Kidney (tissue), 14 donors: ENCODE measurements around the gene CPLX1. TPM values are rescaled to one million over a fixed set of nuclear protein-coding genes. Genes with fewer than 3 reads are reported as not detected.

Experiments used
- DNase-seq, 5 donors: peaks; one replicate each; pipeline ENCODE4 v3.0.0-alpha.2; 2013 to 2020
- FAIRE-seq: peaks from 2 replicates; lab custom pipeline; 2012; peaks lifted over from hg19 to GRCh38; lab: Jason Lieb, UNC
- H3K27ac ChIP-seq, 2 donors: one replicate each; pipeline ENCODE4 v1.7.0; 2013; ENCODE audit warnings: low read depth in 2 of 2, low read length in 2 of 2, inconsistent platforms in 1 of 2
- H3K27me3 ChIP-seq: one replicate; pipeline ENCODE4 v1.7.1; 2013; ENCODE audit warnings: low read length, inconsistent platforms; ENCODE audit not compliant: control insufficient read depth, insufficient read depth
- H3K36me3 ChIP-seq, 3 donors: one replicate each; pipeline versions ENCODE4 v1.7.0 to v1.7.1; 2013; ENCODE audit warnings: low read length in 3 of 3, control low read depth in 1 of 3, inconsistent platforms in 1 of 3; ENCODE audit not compliant: insufficient read depth in 3 of 3, control insufficient read depth in 2 of 3
- H3K4me1 ChIP-seq, 3 donors: one replicate each; pipeline versions ENCODE4 v1.7.0 to v1.7.1; 2013; ENCODE audit warnings: low read length in 3 of 3, inconsistent platforms in 1 of 3, low read depth in 1 of 3; ENCODE audit not compliant: control insufficient read depth in 2 of 3, insufficient read depth in 2 of 3
- H3K4me3 ChIP-seq, 3 donors: one replicate each; pipeline versions ENCODE4 v1.7.0 to v1.8.1; 2013; ENCODE audit warnings: low read length in 3 of 3, control low read depth in 1 of 3, inconsistent platforms in 1 of 3
- H3K9ac ChIP-seq, 3 donors: one replicate each; pipeline versions ENCODE4 v1.7.0 to v1.7.1; 2013; ENCODE audit warnings: low read length in 3 of 3, control low read depth in 1 of 3, inconsistent platforms in 1 of 3
- H3K9me3 ChIP-seq, 3 donors: one replicate each; pipeline versions ENCODE4 v1.7.0 to v1.7.1; 2013; ENCODE audit warnings: low read length in 3 of 3, control low read depth in 1 of 3, inconsistent platforms in 1 of 3; ENCODE audit not compliant: control insufficient read depth in 2 of 3, insufficient read depth in 1 of 3
- intact Hi-C: fragments of 100-400 bp; cut with DNase I; formaldehyde crosslinking; loops from one replicate; pipeline ENCODE4 v1.11.1; 2022
- polyA plus RNA-seq: library from polyadenylated mRNA; stranded (reverse); fragments of 350-450 nt; fragmentation: Illumina TruSeq; extraction: RNeasy Lipid Tissue Mini Kit (QIAGEN cat#74804); gene quantifications from one replicate; pipeline ENCODE4 v1.2.3, GENCODE V29; 2014; ENCODE audit warnings: low read depth, low replicate concordance; ENCODE audit not compliant: insufficient read depth
- total RNA-seq: library from RNA; stranded (reverse); fragmentation: NEBNext Ultra II Directional; extraction: Animal tissue kit (Norgen Biotek cat#: 25700); gene quantifications from one replicate; pipeline ENCODE4 v1.2.1, GENCODE V29; 2021
- TF ChIP-seq, protein P1 (sequence below): IDR thresholded peaks from 3 replicates; pipeline ENCODE4 v1.5.1; 2012; ENCODE audit warnings: mild to moderate bottlenecking, moderate library complexity, borderline replicate concordance; ENCODE audit not compliant: insufficient read depth; ENCODE audit errors: extremely low read depth
- donor health status: control.
- donor health status: control.
- donor health status: control.
- donor health status: control.
- donor health status: control.
- donor health status: DM: yes; HTN: yes; CAD: no.
- donor health status: Normal renal cell carcinoma (clear cell type).

The CPLX1 gene
- total and polyA plus RNA-seq, 2 donors from 2014 or later = 3.9 to 10.2 TPM

DNA sequence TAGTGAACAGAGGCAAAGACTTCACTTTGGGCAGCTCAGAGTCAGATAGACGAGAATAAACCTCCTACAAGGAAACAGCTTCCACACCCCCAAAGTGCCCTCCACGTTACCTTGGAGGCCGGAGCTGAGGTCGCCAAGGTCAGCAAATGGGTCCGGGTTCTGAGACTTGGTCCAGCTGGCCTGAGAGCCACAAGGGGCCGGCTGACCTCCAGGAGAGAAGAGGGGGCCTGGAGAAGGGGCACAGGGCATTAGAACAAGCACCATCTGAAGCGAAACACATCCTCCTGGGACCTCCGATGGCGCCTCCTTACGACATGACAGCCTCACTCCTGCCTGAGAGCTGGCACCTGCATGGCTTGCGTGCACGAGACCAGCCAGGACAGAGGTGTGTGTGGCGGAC lies 33.6 kb upstream of the CPLX1 start:
- FAIRE-seq (no peak), DNase-seq (peak in 1 of 5 donors; percentile 29)
- intact Hi-C loops = no loop called here
- peaks cover 0 to 3% (median 0%) of the 10 kb centered on the region in 3 donors for H3K9me3 ChIP-seq
- H3K27ac ChIP-seq = no peak overlapping the region
- no peaks in the 10 kb centered on the region for H3K27me3 ChIP-seq
- H3K4me3 ChIP-seq = no peak overlapping the region
- H3K36me3 ChIP-seq = peaks cover 5 to 31% (median 27%) of the 10 kb centered on the region in 3 donors
- H3K9ac ChIP-seq = no peak overlapping the region
- H3K4me1 ChIP-seq = no peaks in the 10 kb centered on the region
- TF ChIP-seq, protein P1, sequence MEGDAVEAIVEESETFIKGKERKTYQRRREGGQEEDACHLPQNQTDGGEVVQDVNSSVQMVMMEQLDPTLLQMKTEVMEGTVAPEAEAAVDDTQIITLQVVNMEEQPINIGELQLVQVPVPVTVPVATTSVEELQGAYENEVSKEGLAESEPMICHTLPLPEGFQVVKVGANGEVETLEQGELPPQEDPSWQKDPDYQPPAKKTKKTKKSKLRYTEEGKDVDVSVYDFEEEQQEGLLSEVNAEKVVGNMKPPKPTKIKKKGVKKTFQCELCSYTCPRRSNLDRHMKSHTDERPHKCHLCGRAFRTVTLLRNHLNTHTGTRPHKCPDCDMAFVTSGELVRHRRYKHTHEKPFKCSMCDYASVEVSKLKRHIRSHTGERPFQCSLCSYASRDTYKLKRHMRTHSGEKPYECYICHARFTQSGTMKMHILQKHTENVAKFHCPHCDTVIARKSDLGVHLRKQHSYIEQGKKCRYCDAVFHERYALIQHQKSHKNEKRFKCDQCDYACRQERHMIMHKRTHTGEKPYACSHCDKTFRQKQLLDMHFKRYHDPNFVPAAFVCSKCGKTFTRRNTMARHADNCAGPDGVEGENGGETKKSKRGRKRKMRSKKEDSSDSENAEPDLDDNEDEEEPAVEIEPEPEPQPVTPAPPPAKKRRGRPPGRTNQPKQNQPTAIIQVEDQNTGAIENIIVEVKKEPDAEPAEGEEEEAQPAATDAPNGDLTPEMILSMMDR = no peak

- intact Hi-C loops = no loop called here
- no peak for FAIRE-seq
These were observed 33.0 kb upstream of the CPLX1 start for GRCh38 chr4:858831-859451.

DNA sequence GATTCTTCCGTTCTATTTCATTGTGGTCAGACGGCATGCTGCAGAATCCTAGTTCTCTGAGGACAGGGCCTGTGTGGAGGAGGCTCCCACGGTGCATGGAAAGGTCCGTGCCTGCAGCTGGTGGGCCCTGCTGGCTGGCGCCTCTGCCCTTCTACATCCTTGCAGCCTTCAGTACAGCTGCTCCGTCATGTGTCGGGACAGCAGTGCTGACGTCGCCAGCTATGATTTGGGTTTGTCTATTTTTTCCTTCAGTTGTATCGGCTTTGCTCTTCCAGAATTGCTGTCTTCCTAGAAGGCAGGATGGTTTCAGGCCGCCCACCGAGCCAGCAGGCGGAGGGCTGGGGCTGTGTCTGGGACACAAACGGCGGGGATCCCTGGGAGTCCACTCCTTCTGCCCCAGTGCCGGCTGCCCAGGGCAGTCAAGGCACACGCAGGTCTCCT lies 32.1 kb upstream of the CPLX1 start:
- FAIRE-seq (no peak), DNase-seq (peak in 2 of 5 donors; percentile 23 to 35)
- TF ChIP-seq, protein P1 = no peak
- Histone ChIP-seq H3K9ac (no peak overlapping the region), H3K27me3 (no peaks in the 10 kb centered on the region), H3K27ac (no peak overlapping the region), H3K9me3 (peaks cover 0 to 2% (median 0%) of the 10 kb centered on the region in 3 donors), H3K4me3 (no peak overlapping the region), H3K36me3 (peaks cover 4 to 28% (median 22%) of the 10 kb centered on the region in 3 donors), H3K4me1 (no peaks in the 10 kb centered on the region)
- intact Hi-C loops = no loop called here

More at GRCh38 chr4:858831-859451, 33.0 kb upstream of the CPLX1 start:
- peak in 1 of 5 donors; percentile 55 for DNase-seq
- no peak overlapping the region for H3K27ac ChIP-seq
- no peaks in the 10 kb centered on the region for H3K27me3 ChIP-seq
- H3K4me3 ChIP-seq = no peak overlapping the region
- H3K9me3 ChIP-seq = peaks cover 0 to 3% (median 0%) of the 10 kb centered on the region in 3 donors
- no peaks in the 10 kb centered on the region for H3K4me1 ChIP-seq
- peaks cover 5 to 31% (median 24%) of the 10 kb centered on the region in 3 donors for H3K36me3 ChIP-seq
- TF ChIP-seq, protein P1 = no peak
- H3K9ac ChIP-seq = no peak overlapping the region
